Gastroesophageal sphincter (tissue), 3 donors: ENCODE data around the gene MEX3A.

Experiments
- CTCF ChIP-seq, 4 experiments: fragments of 200-600 bp in 2 of 4; fragments of 450-650 bp in 2 of 4; sonication (generic) in 1 of 4; IDR thresholded peaks; one replicate each; pipeline ENCODE4 v1.5.1; 2017 to 2019; ENCODE audit warnings: antibody characterized with exemption in 4 of 4, mild to moderate bottlenecking in 2 of 4, moderate library complexity in 2 of 4
- POLR2A ChIP-seq, 2 donors: fragments of 450-650 bp; IDR thresholded peaks; one replicate each; pipeline ENCODE4 v1.6.1; 2017; ENCODE audit warnings: antibody characterized with exemption in 2 of 2, mild to moderate bottlenecking in 2 of 2, moderate library complexity in 1 of 2
- POLR2AphosphoS5 ChIP-seq: sonication (generic); formaldehyde crosslinking; IDR thresholded peaks from one replicate; pipeline ENCODE4 v1.6.1; 2017; ENCODE audit warnings: antibody characterized with exemption

- TF ChIP-seq CTCF (IDR thresholded peaks at IDR 0.05), result no peak
- TF ChIP-seq POLR2AphosphoS5, result peak; percentile 99
- TF ChIP-seq POLR2A (IDR thresholded peaks at IDR 0.05), result peak; percentile 98
Observed at GRCh38 chr1:156114101-156114918, 32.0 kb upstream of the MEX3A start, which contains the start of gene LMNA.
